ENCODE data around the gene IFNA10.
A peak's percentile ranks its signal among the peaks of the same experiment; 100 is the strongest.
"Not testable (repeated sequence)": the region's sequence is repeated elsewhere in the genome, so short reads cannot be mapped to it uniquely, and the experiment has no call there.

- TF ChIP-seq CTCF (IDR thresholded peaks at IDR 0.05; ENCODE audit: poor library complexity) = peak; percentile 40
- TF ChIP-seq EZH2 (IDR thresholded peaks at IDR 0.05; ENCODE audit: borderline replicate concordance) = not testable (repeated sequence)
Observed at GRCh38 chr9:21213411-21214326, 6.7 kb upstream of the IFNA10 start.
